Nephron (organoid): ENCODE data around the gene AMBP.

Source experiments
- H3K27ac Mint-ChIP-seq, 3 experiments: 2 replicates each; pipeline ENCODE4 v1.8.0; 2020; ENCODE audit warnings: mixed read lengths in 3 of 3, mild to moderate bottlenecking in 2 of 3, moderate library complexity in 1 of 3
- H3K27me3 Mint-ChIP-seq: 2 replicates; pipeline ENCODE4 v1.8.0; 2021; ENCODE audit warnings: low read depth, mild to moderate bottlenecking, moderate library complexity, mixed read lengths
- H3K36me3 Mint-ChIP-seq: 2 replicates; pipeline ENCODE4 v1.8.0; 2020; ENCODE audit warnings: low read depth, mixed read lengths
- H3K4me1 Mint-ChIP-seq: 2 replicates; pipeline ENCODE4 v1.8.0; 2020; ENCODE audit warnings: mixed read lengths
- H3K4me3 Mint-ChIP-seq, 3 experiments: 2 replicates each; pipeline ENCODE4 v1.8.0; 2020; ENCODE audit warnings: mild to moderate bottlenecking in 3 of 3, mixed read lengths in 3 of 3, moderate library complexity in 2 of 3
- H3K9me3 Mint-ChIP-seq: 2 replicates; pipeline ENCODE4 v1.8.0; 2020; ENCODE audit warnings: mixed read lengths
- TF ChIP-seq, protein P1 (sequence below), 3 experiments: fragments of 200-600 bp; sonication (generic); IDR thresholded peaks; one replicate each; pipeline ENCODE4 v1.5.0; 2021; ENCODE audit warnings: antibody characterized with exemption in 3 of 3; ENCODE audit not compliant: unreplicated experiment in 3 of 3

Gene AMBP

DNA sequence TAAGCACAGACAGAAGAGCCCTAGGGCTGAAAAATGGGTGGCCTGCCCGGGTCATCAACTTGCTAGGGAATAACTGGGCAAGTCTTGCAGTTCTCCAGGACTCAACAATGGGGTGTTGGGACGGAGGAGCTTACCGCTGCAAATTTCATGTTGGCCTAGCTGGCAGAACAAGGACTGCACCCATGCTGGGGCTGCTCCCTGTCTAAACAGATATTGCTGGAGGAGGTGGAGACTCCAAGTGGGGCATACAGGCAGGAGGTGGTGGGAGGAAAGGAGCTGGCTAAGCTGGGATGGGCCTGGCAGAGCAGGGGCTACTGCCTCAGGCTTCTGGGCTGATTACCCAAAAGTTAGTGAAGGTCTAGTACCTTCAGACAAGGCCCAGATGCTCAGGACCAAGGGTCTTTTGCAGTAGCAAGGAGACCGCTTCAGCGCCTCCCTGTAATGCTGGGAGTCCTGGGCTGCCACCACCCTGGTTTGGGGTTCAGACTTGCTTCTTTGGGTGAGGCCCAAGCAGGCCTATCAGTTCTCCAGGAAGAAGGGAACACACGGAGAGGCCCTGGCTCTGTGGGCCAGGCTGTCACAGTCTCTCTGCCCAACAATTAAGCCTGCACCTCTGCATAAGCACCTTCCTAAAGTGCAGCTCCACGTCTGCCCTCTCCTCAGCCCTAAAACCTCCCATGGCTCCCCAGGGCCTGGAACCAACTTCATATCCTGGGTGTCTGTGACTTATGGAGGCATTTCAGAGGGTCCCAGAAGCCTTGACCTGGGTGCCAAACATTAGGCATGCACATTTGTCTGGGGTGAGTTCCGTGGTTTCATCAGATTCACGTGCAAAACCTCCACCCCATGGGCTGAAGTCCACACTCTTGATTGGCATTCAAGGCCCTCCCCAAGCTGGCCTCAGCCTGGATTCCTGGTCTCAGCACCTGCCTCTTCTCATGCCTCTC lies 45.2 kb upstream of the AMBP start:
- Mint-ChIP-seq H3K4me3 (no peak overlapping the region), H3K9me3 (peaks cover 5% of the 10 kb centered on the region), H3K27ac (no peak overlapping the region), H3K4me1 (peaks cover 19% of the 10 kb centered on the region), H3K36me3 (no peaks in the 10 kb centered on the region), H3K27me3 (peaks cover 9% of the 10 kb centered on the region)
- TF ChIP-seq, protein P1, sequence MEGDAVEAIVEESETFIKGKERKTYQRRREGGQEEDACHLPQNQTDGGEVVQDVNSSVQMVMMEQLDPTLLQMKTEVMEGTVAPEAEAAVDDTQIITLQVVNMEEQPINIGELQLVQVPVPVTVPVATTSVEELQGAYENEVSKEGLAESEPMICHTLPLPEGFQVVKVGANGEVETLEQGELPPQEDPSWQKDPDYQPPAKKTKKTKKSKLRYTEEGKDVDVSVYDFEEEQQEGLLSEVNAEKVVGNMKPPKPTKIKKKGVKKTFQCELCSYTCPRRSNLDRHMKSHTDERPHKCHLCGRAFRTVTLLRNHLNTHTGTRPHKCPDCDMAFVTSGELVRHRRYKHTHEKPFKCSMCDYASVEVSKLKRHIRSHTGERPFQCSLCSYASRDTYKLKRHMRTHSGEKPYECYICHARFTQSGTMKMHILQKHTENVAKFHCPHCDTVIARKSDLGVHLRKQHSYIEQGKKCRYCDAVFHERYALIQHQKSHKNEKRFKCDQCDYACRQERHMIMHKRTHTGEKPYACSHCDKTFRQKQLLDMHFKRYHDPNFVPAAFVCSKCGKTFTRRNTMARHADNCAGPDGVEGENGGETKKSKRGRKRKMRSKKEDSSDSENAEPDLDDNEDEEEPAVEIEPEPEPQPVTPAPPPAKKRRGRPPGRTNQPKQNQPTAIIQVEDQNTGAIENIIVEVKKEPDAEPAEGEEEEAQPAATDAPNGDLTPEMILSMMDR (IDR thresholded peaks at IDR 0.05; ENCODE audit: unreplicated experiment in 3 of 3) = no peak

GRCh38 chr9:114122136-114123027 lies 44.3 kb upstream of the AMBP start:
- Mint-ChIP-seq H3K4me3 (no peak overlapping the region), H3K9me3 (no peaks in the 10 kb centered on the region), H3K27me3 (peaks cover 6% of the 10 kb centered on the region), H3K36me3 (no peaks in the 10 kb centered on the region), H3K27ac (no peak overlapping the region), H3K4me1 (peaks cover 23% of the 10 kb centered on the region)
- TF ChIP-seq, protein P1 (IDR thresholded peaks at IDR 0.05; ENCODE audit: unreplicated experiment in 3 of 3) = no peak

- TF ChIP-seq, protein P1 (IDR thresholded peaks at IDR 0.05; ENCODE audit: unreplicated experiment in 3 of 3) = no peak
- Mint-ChIP-seq H3K27ac (peak overlapping the region in 1 of 3 experiments; percentile 17), H3K27me3 (peaks cover 6% of the 10 kb centered on the region), H3K4me3 (no peak overlapping the region), H3K9me3 (no peaks in the 10 kb centered on the region), H3K4me1 (peaks cover 21% of the 10 kb centered on the region), H3K36me3 (no peaks in the 10 kb centered on the region)
These were observed 43.4 kb upstream of the AMBP start for GRCh38 chr9:114121227-114122135.

DNA sequence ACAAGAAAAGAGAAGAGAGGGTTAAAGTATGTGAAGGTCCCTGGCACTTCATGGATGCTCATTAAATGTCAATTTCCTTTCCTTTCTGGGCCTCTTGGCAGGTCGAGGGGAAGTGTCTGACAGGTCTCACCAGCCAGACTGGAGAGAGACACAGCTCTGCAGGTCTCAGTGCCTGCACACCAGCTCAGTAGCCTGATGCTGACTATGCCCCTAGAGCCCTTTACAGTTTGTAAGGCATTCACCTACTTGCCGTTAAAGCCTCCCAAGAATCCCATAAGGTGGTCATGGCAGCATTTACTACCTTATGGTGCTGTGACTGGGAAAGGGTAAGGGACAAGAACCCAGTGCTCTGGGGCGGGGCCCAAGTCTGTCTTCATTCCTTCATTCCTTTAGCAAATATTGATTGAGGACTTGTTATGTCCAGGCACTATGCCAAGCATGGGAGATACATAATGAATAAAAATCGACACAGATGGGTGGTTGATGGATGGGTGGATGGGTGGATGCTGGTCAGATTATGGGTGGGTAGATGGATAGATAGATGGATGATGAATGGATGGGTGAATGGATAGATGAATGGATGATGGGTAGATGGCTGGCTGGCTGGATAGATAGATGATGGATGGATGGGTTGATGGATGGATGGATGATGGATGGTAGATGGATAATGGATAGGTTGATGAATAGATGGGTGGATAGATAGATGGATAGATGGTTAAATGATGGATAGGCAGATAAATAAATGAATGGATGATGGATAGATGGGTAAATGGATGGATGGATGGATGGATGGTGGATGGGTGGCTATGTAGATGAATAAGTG lies 42.3 kb upstream of the AMBP start:
- Mint-ChIP-seq H3K4me1 (peaks cover 18% of the 10 kb centered on the region), H3K27ac (no peak overlapping the region), H3K27me3 (peaks cover 6% of the 10 kb centered on the region), H3K9me3 (no peaks in the 10 kb centered on the region), H3K4me3 (no peak overlapping the region), H3K36me3 (no peaks in the 10 kb centered on the region)
- TF ChIP-seq, protein P1 (IDR thresholded peaks at IDR 0.05; ENCODE audit: unreplicated experiment in 3 of 3) = no peak
